IPS DF 4.7 (cell line): ENCODE data around the gene TOM1.

ENCODE experiments used
- DNase-seq: peaks from one replicate; pipeline ENCODE4 v3.0.0-alpha.2; 2013; ENCODE audit warnings: low spot score; ENCODE audit errors: extremely low read depth

TOM1 gene

DNA sequence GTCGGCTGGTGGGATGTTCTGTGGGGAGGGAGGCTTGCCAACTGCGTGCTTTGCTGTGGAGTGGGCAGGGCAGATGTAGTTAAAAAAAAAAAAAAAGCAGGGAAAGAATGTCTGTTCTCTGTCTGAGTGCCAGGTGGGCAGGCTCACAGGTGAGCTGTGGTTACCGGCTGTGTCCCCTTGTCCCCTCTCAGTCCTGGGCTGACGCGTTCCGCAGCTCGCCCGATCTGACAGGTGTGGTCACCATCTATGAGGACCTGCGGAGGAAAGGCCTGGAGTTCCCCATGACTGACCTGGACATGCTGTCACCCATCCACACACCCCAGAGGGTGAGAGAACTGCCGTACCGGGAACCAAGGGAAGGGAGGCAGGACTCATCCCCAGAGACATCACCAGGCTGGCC lies 23.6 kb downstream of the TOM1 start:
- no peak for DNase-seq

DNA sequence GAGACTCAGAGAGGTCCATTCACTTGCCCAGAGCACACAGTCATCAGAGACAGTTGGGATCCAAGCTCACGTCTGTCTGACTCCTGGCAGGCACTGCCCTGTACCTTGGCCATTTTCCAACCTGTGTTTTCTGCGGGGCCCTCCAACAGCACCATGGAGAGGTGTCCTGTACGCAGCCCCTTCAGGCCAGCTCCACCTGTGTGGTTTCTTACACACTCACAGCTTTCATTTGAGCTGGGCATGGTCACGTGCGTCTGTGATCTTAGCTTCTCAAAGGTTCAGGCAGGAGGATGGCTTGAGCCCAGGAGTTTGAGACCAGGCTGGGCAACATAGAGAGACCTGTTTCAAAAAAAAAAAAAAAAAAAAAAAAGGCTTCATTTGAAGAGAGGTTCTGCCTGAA lies 24.4 kb downstream of the TOM1 start:
- no peak for DNase-seq

DNA sequence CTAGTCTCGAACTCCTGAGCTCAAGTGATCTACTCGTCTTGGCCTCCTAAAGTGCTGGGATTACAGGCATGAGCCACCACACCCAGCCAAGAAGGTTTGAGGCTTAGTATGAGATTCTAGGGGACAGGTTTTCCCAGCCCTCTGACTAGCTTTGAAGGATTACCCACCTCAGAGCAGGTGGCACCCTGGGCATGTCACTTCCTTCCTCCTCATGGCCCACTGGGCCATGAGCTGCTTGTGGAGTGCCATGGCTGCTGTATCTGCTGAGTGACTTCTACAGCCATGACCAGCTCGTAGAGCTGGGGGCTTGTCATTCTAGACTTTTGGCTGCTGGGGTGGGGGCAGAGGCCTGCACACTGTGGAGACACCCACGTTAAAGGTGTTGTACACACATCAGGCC lies 25.1 kb downstream of the TOM1 start:
- no peak for DNase-seq

DNA sequence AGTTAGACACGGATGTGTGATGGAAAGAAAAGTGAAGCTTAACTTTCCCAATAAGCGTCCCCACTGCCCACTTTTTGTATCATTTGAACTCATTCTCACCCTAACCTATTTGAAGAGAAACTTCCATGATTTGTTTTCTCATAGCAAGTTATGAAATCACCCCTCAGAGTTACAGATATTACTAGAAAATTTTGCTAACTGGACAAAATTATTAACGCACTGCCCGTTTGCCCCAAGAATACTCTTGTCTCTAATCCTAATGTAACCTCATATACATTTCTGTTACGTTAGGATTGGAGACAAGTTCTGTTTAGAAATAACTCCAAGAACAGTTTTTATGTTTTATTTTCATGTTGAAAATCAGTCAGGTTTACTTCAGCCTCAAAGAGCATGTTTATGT lies 25.5 kb downstream of the TOM1 start:
- no peak for DNase-seq

DNA sequence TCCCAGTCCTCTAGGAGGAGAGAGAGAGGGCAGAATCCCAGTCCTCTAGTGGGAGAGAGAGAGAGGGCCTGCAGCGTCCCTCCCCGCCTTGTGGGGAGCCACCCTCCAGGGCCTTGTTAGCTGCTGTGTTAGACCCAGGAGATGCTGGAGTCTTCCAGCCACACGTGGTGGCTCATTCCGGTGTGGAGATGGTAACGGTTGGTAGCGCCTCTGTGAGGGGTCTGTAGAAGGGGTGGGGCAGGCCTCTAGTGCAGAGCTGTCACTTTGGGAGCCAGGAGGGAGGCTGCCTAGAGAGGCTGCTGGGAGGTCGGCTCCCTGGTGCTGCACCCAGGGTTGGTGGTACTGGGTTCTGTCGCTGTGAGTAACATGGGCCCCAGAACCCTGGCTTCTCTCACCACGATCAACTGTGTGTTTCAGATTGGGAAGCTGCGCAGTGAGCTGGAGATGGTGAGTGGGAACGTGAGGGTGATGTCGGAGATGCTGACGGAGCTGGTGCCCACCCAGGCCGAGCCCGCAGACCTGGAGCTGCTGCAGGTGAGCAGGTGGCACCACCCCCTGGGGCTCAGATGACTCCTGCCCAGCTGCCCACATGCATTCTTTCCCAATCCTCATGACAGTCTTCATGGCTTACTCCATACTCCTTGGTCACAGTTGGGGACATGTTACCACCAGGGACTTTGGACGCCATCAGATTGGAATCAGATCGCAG lies 27.3 kb downstream of the TOM1 start:
- DNase-seq = no peak

DNA sequence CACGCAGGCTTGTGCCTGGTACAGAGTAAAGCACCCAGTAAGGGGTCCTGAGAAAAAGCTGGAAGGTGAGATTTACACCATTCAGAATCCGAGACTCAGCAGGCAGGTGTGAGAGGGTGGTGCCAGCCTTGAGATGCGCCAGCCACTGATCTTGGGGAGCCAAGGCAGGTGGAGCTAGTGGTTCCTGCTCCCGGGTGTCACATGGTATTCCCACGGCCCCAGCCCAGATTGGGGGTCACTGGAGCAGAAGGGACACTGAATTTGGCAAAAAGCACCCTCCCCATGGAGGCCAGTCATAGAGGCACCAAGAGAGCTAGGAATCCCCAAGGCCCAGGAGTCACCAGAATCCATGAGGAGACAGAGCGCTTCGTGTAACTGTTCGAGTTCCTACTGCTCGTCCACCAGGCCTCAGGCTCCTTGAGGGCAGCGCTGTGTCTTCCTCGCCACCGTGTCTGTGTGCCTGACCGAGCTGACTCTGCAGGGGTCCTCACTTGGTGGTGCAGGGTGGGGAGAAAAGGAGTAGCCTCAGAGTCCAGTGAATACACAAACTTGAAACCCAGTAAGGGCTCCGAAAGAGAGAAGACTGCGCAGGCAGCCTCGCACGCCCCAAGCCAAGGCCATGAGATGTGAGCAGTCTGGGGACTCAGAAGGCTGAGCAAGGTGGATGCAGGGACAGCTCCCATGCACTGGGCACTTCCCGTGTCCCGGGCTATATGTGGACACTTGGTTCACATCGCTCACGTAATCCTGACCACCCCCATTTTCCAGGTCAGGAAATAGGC lies 28.2 kb downstream of the TOM1 start:
- no peak for DNase-seq

DNA sequence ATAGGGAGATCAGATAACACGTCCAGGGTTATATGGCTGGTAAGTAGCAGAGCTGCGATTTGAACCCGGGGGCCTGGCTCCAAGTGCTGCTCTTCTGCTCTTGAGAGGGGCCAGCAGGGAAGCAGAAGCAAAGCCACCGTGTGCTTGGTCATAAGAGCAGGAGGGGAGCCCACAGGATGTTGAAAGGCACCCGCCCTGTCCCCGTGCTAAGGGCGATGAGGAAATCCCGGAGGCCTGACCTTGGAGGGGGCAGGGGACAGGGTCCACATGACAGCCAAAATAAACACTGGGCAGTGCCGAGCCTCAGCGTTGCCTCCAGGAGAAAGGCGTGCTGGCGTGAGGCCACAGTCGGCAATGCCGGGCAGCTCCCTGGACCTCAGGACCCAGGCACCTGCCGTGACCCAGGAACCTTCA lies 28.8 kb downstream of the TOM1 start:
- no peak for DNase-seq

DNA sequence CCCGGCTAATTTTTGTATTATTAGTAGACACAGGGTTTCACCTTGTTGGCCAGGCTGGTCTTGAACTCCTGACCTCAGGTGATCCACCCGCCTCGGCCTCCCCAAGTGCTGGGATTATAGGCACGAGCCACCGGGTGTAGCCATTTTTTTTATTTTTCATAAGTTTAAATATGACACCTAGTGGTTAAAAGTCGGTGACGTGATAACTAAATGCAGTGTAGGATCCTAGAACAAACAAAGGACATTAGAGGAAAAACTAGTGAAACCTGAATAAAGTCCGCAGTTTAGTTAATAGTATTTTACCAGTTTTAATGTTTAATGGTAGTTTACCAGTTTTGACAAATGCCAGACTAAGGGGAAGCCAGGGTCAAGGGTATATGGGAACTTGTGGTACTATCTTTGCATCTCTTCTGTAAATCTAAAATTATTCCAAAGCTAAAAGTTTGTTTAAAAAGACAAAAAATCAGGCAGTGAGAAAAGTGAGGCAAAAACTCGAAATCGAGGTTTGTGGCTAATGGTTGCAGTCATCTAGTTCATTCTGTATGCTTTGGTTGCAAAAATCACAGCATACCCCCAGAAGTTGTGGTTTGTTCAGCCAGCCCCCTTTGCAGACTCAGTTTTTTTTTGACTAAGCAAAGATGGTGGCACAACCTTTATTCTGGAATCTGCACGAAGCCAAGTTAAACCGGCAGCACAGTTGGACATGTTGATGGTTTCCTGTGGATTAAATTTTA lies 29.6 kb downstream of the TOM1 start:
- no peak for DNase-seq

DNA sequence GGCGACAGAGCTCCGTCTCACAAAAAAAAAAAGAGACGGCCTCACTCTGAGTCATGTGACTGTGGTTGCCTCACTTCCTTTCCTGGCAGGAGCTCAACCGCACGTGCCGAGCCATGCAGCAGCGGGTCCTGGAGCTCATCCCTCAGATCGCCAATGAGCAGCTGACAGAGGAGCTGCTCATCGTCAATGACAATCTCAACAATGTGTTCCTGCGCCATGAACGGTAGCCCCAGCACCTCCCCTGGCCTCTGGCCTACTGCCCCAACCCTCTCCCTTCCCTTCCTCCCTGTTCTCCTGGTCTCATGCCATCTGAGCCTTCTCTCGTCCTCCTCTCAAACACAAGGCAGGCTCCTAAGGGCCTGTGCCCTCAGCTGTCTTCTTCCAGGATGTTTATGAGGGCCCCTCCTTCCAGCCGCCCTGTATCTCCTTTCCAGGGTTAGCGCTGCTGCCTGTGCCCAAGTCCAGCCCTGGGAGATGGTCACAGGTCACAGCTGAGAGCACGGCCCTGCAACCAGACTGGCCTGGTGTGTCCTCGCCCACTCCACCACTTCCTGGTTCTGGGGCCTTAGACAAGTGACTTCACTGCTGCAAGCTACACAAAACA lies 30.7 kb downstream of the TOM1 start:
- no peak for DNase-seq

DNA sequence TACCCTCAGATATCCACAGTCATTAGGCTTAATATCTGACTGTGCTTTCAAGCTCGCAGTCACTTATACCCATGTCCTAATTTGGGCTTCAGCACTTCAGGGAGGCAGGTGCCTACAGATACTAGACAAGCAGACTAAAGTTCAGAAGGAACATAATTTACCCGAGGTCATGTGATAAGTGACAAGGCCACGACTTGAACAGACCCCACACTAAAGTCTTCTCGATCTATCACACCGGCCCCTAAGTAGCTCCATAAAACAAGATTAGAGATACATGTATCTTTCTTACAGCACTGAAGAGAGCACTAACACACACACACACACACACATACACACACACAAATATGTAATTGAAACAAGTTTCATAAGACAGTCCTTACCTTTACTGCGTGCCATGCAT lies 32.6 kb downstream of the TOM1 start:
- no peak for DNase-seq

DNA sequence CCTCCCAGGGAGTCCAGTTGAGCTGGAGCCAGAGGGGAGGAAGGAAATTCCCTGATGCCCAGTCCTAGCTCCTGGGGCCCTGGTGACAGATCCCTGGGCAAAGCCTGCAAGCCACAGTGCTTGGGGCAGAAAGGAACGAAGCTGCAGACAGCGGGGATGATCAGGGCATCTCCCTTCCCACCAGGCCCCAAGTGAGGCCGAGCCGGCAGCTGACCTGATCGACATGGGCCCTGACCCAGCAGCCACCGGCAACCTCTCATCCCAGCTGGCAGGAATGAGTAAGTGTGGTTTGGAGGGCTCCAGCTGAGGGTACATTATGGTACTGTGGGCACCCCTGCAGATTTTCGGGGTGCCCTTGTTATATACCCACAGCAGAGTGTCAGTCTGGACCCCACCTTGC lies 33.5 kb downstream of the TOM1 start:
- no peak for DNase-seq

DNA sequence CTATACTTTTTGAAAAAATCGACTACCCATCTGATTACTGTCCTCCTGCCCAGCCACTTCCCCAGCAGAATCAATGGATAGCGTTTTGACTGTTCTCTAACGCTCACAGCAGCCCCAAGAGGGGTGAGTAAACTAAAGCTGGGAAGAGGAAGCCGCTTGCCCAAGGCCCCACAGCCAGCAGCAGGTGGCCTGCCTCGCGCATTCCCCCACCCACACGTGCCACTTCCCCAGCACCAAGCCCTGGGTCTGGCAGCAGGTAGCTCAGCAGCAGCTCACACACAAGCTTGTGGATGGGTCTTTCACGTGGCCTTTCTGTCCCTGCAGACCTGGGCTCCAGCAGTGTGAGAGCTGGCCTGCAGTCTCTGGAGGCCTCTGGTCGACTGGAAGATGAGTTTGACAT lies 34.3 kb downstream of the TOM1 start:
- DNase-seq = no peak

DNA sequence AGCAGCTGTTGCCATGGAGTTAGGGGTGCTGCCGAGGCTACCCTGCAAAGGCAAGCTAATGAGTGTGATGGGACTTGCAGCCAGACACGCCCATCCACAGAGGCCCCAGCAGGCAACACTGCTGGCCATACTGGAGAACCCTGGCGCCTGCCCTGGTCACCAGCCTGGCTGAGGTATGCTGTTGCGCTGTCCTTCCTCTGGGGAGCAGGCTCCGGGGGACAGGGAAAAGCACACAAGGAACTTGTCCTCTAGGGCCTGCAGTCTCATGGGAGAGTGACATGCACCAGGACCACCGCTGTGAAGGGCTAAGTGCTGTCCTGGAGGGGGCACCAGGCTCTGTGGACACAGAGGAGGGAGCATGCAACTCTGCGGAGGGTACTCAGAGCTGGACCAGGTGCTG lies 35.8 kb downstream of the TOM1 start:
- DNase-seq = no peak

DNA sequence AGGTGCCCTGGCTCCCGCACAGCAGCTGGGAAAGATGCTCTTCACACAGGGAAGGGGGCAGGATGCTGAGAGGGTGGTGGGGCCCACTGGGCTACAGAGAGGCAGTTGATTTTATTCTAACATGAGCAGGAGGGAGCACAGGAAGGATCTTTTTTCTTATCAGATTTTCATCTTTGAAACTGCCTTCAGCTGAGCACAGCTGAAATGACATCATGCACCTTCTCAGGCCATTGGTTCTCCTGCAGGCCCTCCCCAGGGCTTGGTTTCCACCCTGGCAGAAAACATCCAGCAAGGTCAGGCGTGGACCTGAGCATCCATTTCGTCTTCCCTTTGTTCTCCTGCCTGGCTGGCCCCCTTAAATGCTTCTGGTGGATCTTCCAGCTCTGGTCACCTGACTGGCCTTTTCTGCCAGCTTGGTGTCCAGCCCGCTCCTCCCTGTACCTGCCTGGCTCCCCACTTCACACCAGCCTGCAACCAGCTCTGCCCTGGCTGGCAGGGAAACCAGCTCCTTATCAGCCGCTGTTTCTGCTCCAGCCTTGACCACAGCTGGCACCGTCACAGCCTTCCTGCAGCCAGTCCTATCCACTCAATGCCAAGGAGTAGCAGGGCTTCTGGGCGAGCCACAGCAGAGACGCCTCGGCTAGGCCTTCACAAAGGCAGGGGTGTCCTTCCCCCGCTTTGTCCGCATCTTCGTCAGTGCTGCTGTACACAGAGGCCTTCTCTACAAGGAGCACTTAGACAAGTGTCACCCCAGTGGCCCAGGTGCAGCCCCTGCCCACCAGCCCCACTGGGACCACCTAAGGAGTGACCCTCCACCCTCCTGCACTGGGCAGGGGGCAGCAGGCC lies 36.5 kb downstream of the TOM1 start:
- DNase-seq = no peak

DNA sequence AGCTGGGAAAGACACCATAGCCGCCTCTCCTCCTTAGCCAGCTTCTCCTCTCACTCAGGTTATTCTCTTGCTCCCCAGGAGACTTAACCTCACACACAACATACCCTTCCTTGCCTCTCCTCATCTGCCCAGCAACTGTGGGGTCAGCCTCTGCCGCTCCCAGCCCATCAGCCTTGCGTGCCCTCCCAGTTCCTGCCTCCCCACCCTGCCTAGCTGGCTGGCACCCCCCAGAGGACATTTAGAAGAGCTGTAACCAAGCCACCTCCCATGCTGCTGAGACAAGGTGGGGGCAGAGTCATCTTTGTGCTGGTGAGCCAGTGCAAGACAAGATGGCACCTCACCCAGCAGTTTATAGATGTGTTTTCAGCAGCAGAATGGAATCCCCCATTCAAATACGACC lies 38.2 kb downstream of the TOM1 start:
- no peak for DNase-seq

DNA sequence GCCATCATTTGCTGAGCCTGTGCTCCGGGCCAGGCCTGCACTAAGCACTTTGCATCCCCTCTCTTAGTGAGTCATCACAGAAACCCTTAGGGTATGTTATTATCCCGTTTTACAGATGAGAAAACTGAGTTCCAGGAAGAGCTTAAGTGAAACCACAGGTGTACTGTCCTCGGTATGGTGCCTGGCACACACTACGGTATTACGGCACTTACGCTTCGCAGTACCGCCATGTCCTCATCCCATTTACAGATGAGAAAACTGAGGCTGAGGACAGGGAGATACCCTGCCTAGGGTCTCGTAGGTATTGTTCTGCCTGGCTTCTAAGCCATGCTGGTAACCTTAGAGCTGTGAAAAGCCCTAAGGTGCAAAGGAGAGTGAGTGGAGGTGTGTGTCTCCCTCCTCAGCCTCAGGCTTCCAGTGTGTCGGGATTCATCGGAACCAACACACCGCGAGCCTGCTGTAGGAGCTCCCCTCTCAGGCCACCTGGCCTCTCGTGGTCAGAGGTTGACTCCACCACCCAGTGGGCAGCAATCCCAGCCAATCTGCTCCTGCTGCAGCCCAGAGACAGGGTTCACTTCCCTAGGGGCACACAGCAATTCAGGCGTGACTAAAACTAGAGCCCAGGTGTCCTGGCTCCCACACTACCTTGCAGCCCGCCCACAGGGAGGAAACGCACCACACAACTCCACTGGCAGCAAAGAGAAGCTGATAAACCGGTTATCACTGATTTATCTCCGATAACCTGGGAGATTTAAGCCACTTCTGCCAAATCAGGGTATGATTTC lies 41.6 kb downstream of the TOM1 start:
- no peak for DNase-seq

DNA sequence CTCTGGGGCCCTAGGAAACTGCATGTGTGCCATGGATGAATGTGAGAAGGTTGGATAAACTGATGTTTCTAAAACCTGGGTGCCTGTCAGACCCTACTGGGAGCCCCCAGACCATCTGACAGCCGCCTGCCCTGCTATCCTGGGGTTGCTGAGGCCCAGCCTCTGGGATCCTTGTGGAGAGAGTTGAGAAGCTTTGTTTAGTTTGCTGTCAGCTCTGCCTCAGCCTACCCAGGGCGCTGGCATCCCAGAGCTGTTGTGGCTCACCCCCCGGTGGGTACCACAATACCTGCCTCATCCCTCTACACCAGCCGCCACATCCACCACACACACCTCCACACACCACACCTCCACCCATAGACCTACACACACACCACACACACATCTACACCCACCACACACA lies 42.7 kb downstream of the TOM1 start:
- DNase-seq = no peak

DNA sequence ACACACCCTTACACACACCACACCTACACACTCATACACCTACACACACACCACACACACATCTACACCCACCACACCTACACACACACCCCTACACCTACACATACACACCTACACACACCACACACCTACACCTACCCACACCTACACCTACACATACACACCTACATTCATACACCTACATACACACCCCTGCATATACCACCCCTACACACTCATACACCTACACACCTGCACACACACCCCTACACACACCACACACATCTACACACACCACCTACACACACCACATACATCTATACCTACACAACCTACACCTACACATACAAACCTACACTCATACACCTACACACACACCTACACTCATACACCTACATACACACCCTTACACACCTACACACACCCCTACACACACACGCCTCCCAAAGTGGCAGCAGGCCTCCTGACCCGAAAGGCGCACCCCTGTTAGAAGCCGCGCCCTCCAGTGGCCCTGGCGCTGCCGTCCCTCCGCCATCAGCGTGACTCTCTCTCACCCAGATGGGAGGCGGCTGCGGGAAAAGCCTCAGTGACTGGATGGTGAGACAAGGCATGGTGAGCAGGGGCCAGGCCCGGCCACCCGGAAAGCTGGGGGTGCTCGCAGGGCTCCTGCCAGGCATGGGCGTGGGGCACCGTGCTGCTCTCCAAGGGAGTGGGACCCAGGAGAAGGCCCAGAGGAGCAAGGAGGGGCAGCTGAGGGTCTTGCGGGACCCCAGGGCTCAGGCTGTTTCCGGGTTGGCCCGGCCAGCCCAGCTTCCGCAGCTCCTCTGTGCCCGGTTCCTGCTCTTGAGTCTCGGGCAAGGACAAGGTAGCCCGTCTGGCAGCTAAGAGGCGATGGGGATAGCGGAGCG lies 44.2 kb downstream of the TOM1 start:
- no peak for DNase-seq

DNA sequence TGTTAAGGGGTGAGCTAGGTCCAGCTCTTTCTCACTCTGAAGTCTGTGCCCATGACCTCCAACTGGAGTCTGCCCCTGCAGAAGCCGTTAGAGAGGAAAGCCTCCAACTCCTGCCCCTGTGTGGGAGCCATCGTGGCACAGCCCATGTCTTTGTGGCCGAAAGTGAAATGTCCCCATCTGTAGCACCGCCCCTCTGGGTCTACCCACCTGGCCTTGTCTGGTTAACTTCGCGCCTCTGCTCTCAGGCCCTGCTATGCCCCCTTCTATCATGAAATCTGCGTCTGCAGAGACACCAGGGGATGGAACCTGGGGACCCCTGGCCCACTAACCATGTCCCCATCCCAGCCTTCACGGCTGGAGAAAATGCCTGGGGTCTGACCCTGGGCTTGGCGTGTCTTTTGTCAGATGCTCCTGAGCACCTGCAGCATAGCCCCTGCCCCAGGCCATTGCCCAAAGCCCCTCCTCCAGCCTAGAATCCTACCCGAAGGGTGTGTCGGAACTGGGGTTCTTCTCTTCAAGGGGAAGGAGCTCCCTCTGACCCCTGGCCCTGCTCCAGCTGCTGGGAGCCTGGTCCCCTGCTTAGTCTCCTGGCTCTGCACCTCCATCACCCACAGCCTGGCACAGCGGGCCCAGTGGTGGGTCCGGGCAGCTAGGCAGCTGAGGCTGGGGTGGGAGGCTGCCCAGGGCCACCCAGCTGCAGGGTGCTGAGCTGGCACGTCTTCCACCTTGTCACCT lies 45.4 kb downstream of the TOM1 start:
- no peak for DNase-seq
